Natural killer cell treated with Interleukin-12 subunit alpha and Interleukin-12 subunit beta and Interleukin-15 and Interleukin-18, amount 100 ng/mL, for 72 hours (primary cell): ENCODE data around the gene DGCR6L. TPM values are rescaled to one million over a fixed set of nuclear protein-coding genes. Genes with fewer than 3 reads are reported as not detected.
"Not testable (repeated sequence)": the region's sequence is repeated elsewhere in the genome, so short reads cannot be mapped to it uniquely, and the experiment has no call there.

Experiments used
- ATAC-seq, 2 donors: fragments of 150-1000 bp; cut with Tn5 transposase in 1 of 2; sonication (Bioruptor Pico), chemical (Tn5 transposase) in 1 of 2; 2 replicates each; pipeline ENCODE4 v1.10.0; 2021
- DNase-seq: peaks from one replicate; pipeline ENCODE4 v3.0.0; 2022; ENCODE audit warnings: low spot score
- H3K27ac Mint-ChIP-seq, 2 donors: 1 replicate in 1 of 2; 2 replicates in 1 of 2; pipeline ENCODE4 v1.8.0; 2022; ENCODE audit warnings: mixed read lengths in 2 of 2, mild to moderate bottlenecking in 1 of 2, moderate library complexity in 1 of 2
- H3K27me3 Mint-ChIP-seq, 2 donors: 1 replicate in 1 of 2; 2 replicates in 1 of 2; pipeline ENCODE4 v1.8.0; 2022; ENCODE audit warnings: mixed read lengths in 2 of 2
- H3K36me3 Mint-ChIP-seq: one replicate; pipeline ENCODE4 v1.8.0; 2022; ENCODE audit warnings: mixed read lengths
- H3K4me1 Mint-ChIP-seq, 2 donors: 1 replicate in 1 of 2; 2 replicates in 1 of 2; pipeline ENCODE4 v1.8.0; 2022; ENCODE audit warnings: low read depth in 2 of 2, mixed read lengths in 2 of 2, mild to moderate bottlenecking in 1 of 2
- H3K4me3 Mint-ChIP-seq: one replicate; pipeline ENCODE4 v1.8.0; 2022; ENCODE audit warnings: mixed read lengths
- H3K9me3 Mint-ChIP-seq: 2 replicates; pipeline ENCODE4 v1.8.0; 2022; ENCODE audit warnings: mixed read lengths
- total RNA-seq, 2 donors: library from RNA; stranded (reverse); gene quantifications; one replicate each; pipeline ENCODE4 v1.2.3, GENCODE V29; 2022

Gene DGCR6L
- total RNA-seq, 2 donors from 2014 or later: 18.7 to 27.2 TPM

- not testable (repeated sequence) for H3K27ac Mint-ChIP-seq, H3K4me3 Mint-ChIP-seq, ATAC-seq, H3K27me3 Mint-ChIP-seq, DNase-seq, H3K4me1 Mint-ChIP-seq, H3K9me3 Mint-ChIP-seq, H3K36me3 Mint-ChIP-seq
These were observed 53.8 kb downstream of the DGCR6L start for GRCh38 chr22:20265772-20266666.

GRCh38 chr22:20264614-20265452 is 55.0 kb downstream of the DGCR6L start:
- H3K4me1 Mint-ChIP-seq: peaks cover 0 to 5% of the 10 kb centered on the region in 2 donors
- H3K27me3 Mint-ChIP-seq: no peaks in the 10 kb centered on the region
- no peak for DNase-seq
- H3K27ac Mint-ChIP-seq: no peak overlapping the region
- H3K36me3 Mint-ChIP-seq: no peaks in the 10 kb centered on the region
- H3K4me3 Mint-ChIP-seq: no peak overlapping the region
- H3K9me3 Mint-ChIP-seq: no peaks in the 10 kb centered on the region
- no peak for ATAC-seq

Other genes with a start within 250 kb of the DGCR6L start
- 10 to 100 TPM; 60.1 to 89.5 TPM for gene DGCR8, start 239.8 kb downstream of the DGCR6L start, total RNA-seq
- 100 to 1,000 TPM; 236 to 499 TPM for gene RANBP1, start 204.0 kb downstream of the DGCR6L start, total RNA-seq
- gene TRMT2A, start 202.8 kb downstream of the DGCR6L start, total RNA-seq: 100 to 1,000 TPM; 107 to 166 TPM
- gene ZDHHC8, start 188.3 kb downstream of the DGCR6L start, total RNA-seq: 100 to 1,000 TPM in 1 of 2 donors, 10 to 100 TPM in 1; 53.9 to 124 TPM
- gene CCDC188, start 169.0 kb downstream of the DGCR6L start, total RNA-seq: under 1 TPM in 1 of 2 donors, not detected in 1; 0.36 TPM
- gene RTN4R, start 51.7 kb downstream of the DGCR6L start, total RNA-seq: under 1 TPM; 0.48 to 0.78 TPM
- 10 to 100 TPM in 1 of 2 donors, 1 to 10 TPM in 1; 3.7 to 11.9 TPM for gene ZNF74, start 74.1 kb upstream of the DGCR6L start, total RNA-seq
- gene SCARF2, start 117.8 kb upstream of the DGCR6L start, total RNA-seq: under 1 TPM in 1 of 2 donors, not detected in 1; 0.48 TPM
- 10 to 100 TPM; 15.9 to 21.0 TPM for gene KLHL22, start 175.7 kb upstream of the DGCR6L start, total RNA-seq
- 100 to 1,000 TPM; 171 to 178 TPM for gene MED15, start 187.6 kb upstream of the DGCR6L start, total RNA-seq